HL-60 (cell line): ENCODE measurements around the gene MOCOS.

Source experiments
- TF ChIP-seq, protein P1 (sequence below): IDR thresholded peaks from 2 replicates; pipeline ENCODE4 v1.6.1; 2012; ENCODE audit warnings: low read depth; ENCODE audit not compliant: insufficient replicate concordance
- TF ChIP-seq, protein P2 (sequence below): IDR thresholded peaks from one replicate; pipeline ENCODE4 v1.5.1; 2011; ENCODE audit warnings: low read length, control low read depth, inconsistent platforms; ENCODE audit not compliant: insufficient read depth

DNA sequence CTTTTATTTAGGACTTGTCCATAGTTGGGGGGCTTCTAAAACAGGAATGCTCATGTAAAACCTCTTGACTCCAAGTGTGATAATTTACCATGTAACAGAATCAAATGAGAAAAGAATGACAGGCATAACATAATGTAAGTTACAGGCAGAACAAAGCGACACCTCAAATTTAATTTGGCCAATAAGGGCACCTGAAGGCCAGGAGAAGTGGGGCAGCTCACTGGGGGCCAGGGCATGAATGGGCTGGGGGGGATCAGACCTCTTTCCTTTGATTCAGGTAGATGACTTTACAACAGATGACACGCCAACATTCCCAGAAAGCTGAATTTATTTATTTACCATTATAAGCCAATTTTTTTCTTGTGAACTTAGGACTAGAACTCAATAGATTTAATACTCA lies 14.5 kb downstream of the MOCOS start:
- TF ChIP-seq, protein P1, sequence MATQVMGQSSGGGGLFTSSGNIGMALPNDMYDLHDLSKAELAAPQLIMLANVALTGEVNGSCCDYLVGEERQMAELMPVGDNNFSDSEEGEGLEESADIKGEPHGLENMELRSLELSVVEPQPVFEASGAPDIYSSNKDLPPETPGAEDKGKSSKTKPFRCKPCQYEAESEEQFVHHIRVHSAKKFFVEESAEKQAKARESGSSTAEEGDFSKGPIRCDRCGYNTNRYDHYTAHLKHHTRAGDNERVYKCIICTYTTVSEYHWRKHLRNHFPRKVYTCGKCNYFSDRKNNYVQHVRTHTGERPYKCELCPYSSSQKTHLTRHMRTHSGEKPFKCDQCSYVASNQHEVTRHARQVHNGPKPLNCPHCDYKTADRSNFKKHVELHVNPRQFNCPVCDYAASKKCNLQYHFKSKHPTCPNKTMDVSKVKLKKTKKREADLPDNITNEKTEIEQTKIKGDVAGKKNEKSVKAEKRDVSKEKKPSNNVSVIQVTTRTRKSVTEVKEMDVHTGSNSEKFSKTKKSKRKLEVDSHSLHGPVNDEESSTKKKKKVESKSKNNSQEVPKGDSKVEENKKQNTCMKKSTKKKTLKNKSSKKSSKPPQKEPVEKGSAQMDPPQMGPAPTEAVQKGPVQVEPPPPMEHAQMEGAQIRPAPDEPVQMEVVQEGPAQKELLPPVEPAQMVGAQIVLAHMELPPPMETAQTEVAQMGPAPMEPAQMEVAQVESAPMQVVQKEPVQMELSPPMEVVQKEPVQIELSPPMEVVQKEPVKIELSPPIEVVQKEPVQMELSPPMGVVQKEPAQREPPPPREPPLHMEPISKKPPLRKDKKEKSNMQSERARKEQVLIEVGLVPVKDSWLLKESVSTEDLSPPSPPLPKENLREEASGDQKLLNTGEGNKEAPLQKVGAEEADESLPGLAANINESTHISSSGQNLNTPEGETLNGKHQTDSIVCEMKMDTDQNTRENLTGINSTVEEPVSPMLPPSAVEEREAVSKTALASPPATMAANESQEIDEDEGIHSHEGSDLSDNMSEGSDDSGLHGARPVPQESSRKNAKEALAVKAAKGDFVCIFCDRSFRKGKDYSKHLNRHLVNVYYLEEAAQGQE = no peak
- TF ChIP-seq, protein P2, sequence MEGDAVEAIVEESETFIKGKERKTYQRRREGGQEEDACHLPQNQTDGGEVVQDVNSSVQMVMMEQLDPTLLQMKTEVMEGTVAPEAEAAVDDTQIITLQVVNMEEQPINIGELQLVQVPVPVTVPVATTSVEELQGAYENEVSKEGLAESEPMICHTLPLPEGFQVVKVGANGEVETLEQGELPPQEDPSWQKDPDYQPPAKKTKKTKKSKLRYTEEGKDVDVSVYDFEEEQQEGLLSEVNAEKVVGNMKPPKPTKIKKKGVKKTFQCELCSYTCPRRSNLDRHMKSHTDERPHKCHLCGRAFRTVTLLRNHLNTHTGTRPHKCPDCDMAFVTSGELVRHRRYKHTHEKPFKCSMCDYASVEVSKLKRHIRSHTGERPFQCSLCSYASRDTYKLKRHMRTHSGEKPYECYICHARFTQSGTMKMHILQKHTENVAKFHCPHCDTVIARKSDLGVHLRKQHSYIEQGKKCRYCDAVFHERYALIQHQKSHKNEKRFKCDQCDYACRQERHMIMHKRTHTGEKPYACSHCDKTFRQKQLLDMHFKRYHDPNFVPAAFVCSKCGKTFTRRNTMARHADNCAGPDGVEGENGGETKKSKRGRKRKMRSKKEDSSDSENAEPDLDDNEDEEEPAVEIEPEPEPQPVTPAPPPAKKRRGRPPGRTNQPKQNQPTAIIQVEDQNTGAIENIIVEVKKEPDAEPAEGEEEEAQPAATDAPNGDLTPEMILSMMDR = no peak
